Measurements from ENCODE around the gene MYO1F. TPM values are rescaled to one million over a fixed set of nuclear protein-coding genes. Genes with fewer than 3 reads are reported as not detected.

MYO1F gene
- total and polyA plus RNA-seq, 2 of the 13 experiments (the other 11 are each of a cell fraction or from before 2014, with no cell fraction given), result 0.09 to 0.13 TPM

DNA sequence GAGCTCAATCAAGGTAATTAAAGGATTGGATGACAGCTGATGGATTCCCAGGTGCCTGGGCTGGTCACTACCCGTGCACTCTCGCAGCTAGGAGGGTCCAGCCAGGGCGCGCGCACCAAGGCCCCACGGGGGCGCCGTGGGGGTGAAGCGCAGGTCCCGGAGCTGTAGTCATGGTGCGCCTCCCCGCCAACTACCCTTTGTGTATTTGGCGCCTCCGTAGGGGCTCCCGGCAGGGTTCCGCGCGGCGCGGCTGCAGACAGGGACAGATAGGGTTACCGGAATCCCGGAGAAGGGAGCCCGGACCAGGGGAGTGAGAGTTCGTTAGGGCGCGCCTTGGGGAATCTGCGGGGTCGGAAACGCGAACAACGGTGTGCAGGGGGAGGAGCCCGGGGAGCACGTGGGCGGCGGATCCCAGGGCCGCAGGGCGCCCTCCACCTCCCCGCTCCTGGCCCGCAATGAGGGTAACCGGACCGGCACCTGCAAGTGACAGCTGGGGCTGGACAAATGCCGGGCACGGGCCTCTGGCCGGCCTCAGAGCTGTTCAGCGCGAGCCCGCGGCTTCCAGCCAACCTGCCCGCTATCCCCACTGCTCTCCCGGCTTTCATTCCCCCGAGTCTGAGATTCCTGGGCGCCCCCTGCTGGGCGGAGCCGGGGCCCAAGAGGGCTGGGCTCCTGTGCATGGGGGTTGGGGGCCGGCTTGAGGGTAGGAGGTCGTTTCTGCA lies 71.4 kb downstream of the MYO1F start (continued):
- TF ChIP-seq, protein P1, sequence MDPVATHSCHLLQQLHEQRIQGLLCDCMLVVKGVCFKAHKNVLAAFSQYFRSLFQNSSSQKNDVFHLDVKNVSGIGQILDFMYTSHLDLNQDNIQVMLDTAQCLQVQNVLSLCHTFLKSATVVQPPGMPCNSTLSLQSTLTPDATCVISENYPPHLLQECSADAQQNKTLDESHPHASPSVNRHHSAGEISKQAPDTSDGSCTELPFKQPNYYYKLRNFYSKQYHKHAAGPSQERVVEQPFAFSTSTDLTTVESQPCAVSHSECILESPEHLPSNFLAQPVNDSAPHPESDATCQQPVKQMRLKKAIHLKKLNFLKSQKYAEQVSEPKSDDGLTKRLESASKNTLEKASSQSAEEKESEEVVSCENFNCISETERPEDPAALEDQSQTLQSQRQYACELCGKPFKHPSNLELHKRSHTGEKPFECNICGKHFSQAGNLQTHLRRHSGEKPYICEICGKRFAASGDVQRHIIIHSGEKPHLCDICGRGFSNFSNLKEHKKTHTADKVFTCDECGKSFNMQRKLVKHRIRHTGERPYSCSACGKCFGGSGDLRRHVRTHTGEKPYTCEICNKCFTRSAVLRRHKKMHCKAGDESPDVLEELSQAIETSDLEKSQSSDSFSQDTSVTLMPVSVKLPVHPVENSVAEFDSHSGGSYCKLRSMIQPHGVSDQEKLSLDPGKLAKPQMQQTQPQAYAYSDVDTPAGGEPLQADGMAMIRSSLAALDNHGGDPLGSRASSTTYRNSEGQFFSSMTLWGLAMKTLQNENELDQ (CRISPR knock-in tag; IDR thresholded peaks at IDR 0.05; ENCODE audit: borderline replicate concordance), result no peak
- peak; percentile 40 for TF ChIP-seq ZNF430 (CRISPR knock-in tag; IDR thresholded peaks at IDR 0.05)
- peak; percentile 81; the same call in 1 of the 2 replicates for TF ChIP-seq ZFP91 (CRISPR knock-in tag; IDR thresholded peaks at IDR 0.05; ENCODE audit: borderline replicate concordance)
- peak; percentile 70; the same call in 1 of the 2 replicates for TF ChIP-seq ZBTB7A (CRISPR knock-in tag; IDR thresholded peaks at IDR 0.05)
- TF ChIP-seq HMG20B (CRISPR knock-in tag; conservative IDR thresholded peaks at IDR 0.05), result no peak
- no peak for TF ChIP-seq GTF2F1 (IDR thresholded peaks at IDR 0.05; ENCODE audit: low read length)
- TF ChIP-seq CCAR2 (optimal IDR thresholded peaks at IDR 0.05; ENCODE audit: low read depth, low read length), result no peak
- TF ChIP-seq JUNB (CRISPR knock-in tag; IDR thresholded peaks at IDR 0.05; ENCODE audit: borderline replicate concordance), result no peak
- TF ChIP-seq, protein P2, sequence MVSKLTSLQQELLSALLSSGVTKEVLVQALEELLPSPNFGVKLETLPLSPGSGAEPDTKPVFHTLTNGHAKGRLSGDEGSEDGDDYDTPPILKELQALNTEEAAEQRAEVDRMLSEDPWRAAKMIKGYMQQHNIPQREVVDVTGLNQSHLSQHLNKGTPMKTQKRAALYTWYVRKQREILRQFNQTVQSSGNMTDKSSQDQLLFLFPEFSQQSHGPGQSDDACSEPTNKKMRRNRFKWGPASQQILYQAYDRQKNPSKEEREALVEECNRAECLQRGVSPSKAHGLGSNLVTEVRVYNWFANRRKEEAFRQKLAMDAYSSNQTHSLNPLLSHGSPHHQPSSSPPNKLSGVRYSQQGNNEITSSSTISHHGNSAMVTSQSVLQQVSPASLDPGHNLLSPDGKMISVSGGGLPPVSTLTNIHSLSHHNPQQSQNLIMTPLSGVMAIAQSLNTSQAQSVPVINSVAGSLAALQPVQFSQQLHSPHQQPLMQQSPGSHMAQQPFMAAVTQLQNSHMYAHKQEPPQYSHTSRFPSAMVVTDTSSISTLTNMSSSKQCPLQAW (CRISPR knock-in tag; IDR thresholded peaks at IDR 0.05), result 0 out of 2 replicates have a peak, but pooled peaks have one; percentile 58
- TF ChIP-seq, protein P3, sequence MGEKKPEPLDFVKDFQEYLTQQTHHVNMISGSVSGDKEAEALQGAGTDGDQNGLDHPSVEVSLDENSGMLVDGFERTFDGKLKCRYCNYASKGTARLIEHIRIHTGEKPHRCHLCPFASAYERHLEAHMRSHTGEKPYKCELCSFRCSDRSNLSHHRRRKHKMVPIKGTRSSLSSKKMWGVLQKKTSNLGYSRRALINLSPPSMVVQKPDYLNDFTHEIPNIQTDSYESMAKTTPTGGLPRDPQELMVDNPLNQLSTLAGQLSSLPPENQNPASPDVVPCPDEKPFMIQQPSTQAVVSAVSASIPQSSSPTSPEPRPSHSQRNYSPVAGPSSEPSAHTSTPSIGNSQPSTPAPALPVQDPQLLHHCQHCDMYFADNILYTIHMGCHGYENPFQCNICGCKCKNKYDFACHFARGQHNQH (CRISPR knock-in tag; IDR thresholded peaks at IDR 0.05), result 0 out of 2 replicates have a peak, but pooled peaks have one; percentile 21
- peak; percentile 28; the same call in 1 of the 2 replicates for TF ChIP-seq MED1 (CRISPR knock-in tag; IDR thresholded peaks at IDR 0.05)
- TF ChIP-seq, protein P4, sequence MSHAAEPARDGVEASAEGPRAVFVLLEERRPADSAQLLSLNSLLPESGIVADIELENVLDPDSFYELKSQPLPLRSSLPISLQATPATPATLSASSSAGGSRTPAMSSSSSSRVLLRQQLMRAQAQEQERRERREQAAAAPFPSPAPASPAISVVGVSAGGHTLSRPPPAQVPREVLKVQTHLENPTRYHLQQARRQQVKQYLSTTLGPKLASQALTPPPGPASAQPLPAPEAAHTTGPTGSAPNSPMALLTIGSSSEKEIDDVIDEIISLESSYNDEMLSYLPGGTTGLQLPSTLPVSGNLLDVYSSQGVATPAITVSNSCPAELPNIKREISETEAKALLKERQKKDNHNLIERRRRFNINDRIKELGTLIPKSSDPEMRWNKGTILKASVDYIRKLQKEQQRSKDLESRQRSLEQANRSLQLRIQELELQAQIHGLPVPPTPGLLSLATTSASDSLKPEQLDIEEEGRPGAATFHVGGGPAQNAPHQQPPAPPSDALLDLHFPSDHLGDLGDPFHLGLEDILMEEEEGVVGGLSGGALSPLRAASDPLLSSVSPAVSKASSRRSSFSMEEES (CRISPR knock-in tag; IDR thresholded peaks at IDR 0.05), result peak; percentile 32; the same call in 1 of the 2 replicates
- TF ChIP-seq ZKSCAN8 (CRISPR knock-in tag; IDR thresholded peaks at IDR 0.05; ENCODE audit: borderline replicate concordance), result no peak
- no peak for TF ChIP-seq DNMT1 (CRISPR knock-in tag; IDR thresholded peaks at IDR 0.05)
- peak; percentile 68; the same call in 1 of the 2 replicates for TF ChIP-seq THAP7 (CRISPR knock-in tag; IDR thresholded peaks at IDR 0.05)
- peak; percentile 74; the same call in 1 of the 2 replicates for TF ChIP-seq ZSCAN31 (CRISPR knock-in tag; IDR thresholded peaks at IDR 0.05; ENCODE audit: low read depth)
- TF ChIP-seq FOXA3 (CRISPR knock-in tag; IDR thresholded peaks at IDR 0.05), result 0 out of 2 replicates have a peak, but pooled peaks have one; percentile 17
- 0 out of 2 replicates have a peak, but pooled peaks have one; percentile 33 for TF ChIP-seq ZNF441 (CRISPR knock-in tag; IDR thresholded peaks at IDR 0.05; ENCODE audit: borderline replicate concordance)
- TF ChIP-seq MED8 (CRISPR knock-in tag; IDR thresholded peaks at IDR 0.05; ENCODE audit: insufficient replicate concordance), result peak; percentile 24

All from HepG2 (cell line).